Activated CD4-positive, alpha-beta T cell treated with anti-CD3 and anti-CD28 coated beads, Interleukin-2, Interleukin-4, amounts not matched to agents 100 ng/mL and 50 ng/mL, durations not matched to agents 16 hours and 8 hours (primary cell): ENCODE measurements around the gene ZNF276.
A peak's percentile ranks its signal among the peaks of the same experiment; 100 is the strongest.
"Not testable (repeated sequence)": the region's sequence is repeated elsewhere in the genome, so short reads cannot be mapped to it uniquely, and the experiment has no call there.

Experiments
- DNase-seq: peaks from one replicate; pipeline ENCODE4 v3.0.0-alpha.2; 2020; ENCODE audit warnings: low spot score

Gene ZNF276, protein sequence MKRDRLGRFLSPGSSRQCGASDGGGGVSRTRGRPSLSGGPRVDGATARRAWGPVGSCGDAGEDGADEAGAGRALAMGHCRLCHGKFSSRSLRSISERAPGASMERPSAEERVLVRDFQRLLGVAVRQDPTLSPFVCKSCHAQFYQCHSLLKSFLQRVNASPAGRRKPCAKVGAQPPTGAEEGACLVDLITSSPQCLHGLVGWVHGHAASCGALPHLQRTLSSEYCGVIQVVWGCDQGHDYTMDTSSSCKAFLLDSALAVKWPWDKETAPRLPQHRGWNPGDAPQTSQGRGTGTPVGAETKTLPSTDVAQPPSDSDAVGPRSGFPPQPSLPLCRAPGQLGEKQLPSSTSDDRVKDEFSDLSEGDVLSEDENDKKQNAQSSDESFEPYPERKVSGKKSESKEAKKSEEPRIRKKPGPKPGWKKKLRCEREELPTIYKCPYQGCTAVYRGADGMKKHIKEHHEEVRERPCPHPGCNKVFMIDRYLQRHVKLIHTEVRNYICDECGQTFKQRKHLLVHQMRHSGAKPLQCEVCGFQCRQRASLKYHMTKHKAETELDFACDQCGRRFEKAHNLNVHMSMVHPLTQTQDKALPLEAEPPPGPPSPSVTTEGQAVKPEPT

DNA sequence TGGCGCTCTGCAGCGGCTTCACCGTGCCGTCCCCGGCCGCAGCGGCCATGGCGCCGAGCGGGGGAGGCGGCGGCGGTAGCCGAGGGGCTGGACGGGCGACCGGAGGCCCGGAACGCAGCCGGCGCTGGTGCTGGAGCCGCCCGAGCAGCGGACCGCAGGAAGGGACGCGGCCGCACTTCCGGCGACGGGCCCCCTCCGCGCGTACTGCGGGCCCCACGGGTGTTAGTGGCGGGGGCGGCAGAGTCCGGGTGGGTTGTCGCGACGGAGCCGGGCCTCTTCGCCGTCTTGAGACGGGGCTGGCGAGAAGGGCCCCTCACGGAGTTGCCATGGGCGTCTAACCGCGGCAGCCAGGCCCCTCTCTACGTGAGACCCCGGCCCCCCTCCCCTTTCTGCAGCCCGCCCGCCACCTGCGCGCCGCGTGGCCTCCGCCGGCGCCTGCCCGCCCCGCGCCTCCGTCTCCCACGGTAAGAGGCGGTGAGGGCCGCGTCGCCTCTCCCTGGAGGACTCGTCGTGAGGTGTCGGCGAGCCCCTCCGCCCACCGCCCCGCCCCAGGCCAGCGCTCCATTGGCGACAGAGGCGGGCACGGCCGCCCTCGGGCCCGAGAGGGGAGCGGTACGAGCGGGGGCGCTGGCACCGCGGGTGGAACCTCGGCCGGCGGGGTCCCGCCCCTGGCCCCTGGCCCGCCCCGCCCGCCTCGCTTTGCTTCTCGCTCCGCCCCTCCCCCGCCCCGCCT, at the start of gene ZNF276, which contains the start of gene VPS9D1:
TSS of gene ZNF276 (plus strand) at position 725 of the 733 bp plus-strand sequence. CDS start 104 bp downstream, outside the sequence.
TSS of gene VPS9D1 (minus strand) at position 86 of the 733 bp plus-strand sequence. CDS start at position 49, 37 bp downstream.
- peak; percentile 78 for DNase-seq

DNA sequence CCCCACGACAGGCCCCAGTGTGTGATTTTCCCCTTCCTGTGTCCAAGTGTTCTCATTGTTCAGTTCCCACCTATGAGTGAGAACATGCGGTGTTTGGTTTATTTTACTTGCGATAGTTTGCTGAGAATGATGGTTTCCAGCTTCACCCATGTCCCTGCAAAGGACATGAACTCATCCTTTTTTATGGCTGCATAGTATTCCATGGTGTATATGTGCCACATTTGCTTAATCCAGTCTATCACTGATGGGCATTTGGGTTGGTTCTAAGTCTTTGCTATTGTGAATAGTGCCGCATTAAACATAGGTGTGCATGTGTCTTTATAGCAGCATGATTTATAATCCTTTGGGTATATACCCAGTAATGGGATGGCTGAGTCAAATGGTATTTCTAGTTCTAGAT, 49.8 kb upstream of the ZNF276 start:
- DNase-seq = not testable (repeated sequence)

DNA sequence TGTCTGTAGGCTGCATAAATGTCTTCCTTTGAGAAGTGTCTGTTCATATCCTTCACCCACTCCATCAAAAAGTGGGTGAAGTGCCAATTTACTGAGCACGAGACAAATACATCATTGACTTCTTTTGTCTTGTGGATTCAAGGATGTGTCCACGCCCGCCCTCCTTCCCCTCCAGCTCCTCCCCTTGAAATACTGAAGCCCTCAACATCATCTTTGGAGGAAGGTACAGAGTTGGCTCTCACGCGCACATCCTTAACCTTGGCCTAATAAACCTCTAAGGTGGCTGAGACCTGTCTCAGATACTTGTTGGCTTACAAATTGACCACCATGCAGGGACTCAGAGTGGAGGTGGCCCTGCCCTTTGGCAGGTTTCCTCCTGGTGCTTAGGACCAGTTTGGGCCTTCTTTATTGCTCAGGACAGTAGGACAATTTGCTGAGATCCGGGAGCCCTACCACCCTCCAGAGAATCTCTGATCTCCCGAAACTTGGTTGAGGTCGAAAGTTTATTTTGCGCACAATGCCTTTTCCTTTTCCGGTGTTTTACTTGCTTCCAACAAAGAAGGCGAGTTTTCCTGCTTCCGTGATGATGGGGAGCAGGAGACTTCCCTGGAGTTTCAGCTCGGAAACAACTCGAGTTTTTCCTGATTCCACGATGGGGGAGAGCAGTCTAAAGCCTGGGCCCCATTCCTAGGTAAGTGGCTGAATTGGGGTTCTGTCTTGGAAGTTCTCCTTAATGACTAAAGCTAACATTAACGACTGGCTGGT, 49.0 kb upstream of the ZNF276 start:
- DNase-seq = no peak

DNA sequence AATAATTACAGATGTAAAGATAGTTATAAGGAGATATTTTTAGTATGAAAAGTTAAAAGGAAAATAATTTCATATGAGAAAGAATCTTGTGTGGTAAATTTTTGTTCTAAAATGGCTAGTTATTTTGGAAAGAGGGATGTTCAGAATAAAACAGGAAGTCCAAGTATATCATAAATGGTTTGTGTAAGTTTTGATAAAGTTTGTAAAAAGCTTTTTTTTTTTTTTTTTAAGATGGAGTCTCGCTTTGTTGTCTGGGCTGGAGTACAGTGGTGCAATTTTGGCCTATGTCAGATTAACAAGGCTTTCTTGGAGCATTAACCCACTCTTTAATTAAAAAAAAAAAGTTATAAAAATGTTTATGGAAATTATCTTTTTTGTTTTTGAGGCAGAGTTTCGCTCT, 43.1 kb upstream of the ZNF276 start:
- DNase-seq = no peak

DNA sequence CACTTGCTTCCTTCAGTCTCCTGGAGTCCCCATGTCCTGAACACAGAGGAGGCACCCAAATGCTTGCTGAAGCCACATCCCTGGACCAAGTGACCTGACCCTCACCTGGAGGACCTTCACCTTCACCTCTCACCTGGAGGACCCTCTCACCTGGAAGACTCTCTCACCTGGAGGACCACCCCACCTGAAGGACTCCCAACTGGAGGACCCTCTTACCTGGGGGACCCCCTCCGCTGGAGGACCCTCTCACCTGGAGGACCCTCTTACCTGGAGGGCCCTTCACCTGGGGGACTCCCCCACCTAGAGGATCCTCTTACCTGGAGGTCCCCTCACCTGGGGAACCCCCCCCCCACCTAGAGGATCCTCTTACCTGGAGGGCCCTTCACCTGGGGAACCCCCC, 35.4 kb upstream of the ZNF276 start:
- DNase-seq = no peak

DNA sequence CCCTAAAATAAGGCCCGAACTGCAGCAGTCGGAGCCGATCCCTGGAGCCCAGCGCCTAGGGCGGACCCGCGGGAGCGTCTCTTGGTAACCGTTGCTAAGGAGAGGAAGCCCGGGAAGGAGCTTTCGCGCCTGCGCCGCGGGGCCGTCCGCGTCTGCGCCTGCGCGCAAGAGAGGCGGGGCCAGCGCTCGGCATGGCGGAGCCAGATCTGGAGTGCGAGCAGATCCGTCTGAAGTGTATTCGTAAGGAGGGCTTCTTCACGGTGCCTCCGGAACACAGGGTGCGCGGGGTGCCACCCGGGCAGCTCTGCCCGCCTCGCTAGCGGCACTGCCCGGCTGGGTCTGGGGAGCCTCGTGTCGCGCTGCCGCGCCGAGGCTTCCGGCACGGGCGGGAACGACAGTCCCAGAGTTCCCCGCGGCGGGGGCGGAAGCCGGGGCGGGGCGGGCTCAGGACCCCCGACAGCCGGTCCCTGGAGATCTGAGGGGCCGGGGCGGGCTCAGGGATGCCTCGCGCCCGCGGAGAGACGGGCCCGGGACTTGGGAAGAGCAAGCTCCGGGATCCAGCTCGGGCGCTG, 34.7 kb upstream of the ZNF276 start, which contains the start of gene CDK10:
TSS of gene CDK10 (plus strand) at position 170 of the 572 bp plus-strand sequence. CDS start at position 192, 22 bp downstream.
- peak; percentile 91 for DNase-seq

DNA sequence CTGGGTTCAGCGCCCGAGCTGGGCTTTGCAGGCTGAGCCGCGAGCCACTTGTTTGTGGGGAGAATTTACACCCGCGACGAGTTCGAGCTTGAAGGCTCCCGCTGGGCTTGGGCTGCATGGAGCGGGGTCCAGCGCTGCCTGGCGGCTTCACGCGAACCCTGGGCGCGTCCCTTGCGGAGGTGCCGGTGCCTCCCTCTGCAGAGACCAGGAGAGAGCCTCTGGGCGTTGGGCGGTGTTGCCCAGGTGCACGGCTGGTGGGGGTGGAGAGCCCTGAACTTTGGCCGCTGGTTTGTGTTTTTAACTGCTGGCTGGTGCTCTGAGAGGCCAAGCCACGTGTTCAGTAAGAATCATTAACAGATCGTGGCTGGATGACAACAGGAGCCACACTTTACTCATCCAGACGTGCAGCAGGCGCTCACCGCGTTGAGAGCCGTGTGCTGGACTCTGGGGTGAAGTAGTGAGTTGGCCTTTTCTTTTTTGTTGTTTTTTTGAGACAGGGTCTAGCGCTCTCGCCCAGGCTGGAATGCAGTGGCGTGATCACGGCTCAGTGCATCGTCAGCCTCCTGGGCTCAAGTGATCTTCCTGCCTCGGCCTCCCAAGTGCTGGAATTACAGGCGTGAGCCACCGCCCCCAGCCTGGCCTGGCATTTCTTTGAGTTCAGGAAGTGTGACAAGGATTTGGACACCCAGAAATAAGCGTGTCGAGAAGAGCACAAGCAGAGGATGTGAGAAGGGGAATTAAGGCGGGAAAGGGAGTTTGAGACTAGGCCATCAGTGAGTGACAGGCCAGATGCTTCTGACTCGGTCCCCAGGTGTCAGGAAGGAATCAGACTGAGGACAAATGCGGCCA, 34.0 kb upstream of the ZNF276 start:
- no peak for DNase-seq

DNA sequence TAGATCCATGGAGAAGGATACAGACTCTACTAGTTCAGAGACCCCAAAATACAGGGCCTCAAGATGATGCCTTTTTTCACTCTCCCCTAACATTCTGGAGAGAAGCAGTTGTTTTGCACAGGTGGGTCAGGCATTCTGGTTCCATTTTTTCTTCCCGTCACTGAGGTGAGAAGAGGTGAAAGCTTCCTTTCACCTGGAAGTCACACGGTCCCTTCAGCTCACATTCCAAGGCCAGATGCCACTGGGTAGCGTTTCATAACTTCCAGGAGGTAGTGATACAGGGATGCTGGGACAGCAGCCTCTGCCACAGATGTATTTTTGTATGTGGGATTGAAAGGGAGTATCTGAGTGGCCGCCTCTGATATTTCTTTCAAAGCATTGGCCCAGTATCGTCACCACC, 32.9 kb upstream of the ZNF276 start:
- DNase-seq = no peak

DNA sequence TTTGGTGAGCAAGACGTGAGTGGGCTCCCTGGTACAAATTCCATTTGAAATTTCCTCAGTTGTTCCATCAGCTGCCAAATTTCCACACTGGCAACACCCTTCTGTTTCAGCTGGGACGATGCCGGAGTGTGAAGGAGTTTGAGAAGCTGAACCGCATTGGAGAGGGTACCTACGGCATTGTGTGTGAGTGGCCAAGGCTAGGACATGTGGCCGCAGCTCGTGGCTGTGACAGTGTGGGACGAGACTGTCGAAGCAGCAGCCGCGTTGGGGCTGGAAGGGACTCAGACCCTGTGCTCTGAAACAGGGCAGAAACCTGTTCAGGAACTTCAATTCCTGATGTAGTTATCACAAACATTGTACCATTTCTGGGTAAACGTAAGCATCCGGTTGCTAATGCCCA, 32.2 kb upstream of the ZNF276 start:
- no peak for DNase-seq

DNA sequence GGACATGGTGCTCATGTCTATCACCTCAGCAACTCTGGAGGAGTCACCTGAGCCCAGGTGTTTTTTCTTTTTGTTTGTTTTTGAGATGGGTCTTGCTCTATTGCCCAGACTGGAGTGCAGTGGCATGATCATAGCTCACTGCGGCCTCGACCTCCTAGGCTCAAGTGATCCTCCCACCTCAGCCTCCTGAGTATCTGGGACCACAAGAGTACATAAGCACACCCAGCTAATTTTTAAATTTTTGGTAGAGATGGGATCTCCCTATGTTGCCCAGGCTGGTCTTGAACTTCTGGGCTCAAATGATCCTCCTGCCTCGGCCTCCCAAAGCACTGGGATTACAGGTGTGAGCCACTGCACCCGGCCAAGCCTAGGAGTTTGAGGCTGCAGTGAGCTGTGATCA, 31.7 kb upstream of the ZNF276 start:
- DNase-seq = not testable (repeated sequence)

DNA sequence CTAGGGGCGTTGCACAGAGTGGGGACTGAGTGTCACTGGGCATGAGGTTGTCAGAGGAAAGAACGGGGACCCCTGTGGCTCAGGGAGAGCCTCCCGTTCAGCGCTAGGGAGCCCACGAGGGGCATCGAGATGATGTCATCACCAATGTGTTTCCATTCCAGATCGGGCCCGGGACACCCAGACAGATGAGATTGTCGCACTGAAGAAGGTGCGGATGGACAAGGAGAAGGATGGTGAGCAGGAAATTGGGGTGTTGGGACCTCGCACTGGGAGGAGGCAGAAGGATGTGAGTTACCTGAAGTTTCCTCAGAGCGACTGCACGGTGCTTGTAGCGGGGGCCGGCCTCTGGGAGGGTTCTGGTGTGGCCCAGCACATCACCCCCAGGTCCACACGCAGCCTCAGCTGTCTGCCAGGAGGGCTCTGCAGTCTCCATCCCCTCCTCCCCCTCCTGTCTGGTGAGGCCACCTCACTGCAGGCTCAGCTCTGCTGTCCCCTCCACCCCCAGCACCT, 30.9 kb upstream of the ZNF276 start:
- no peak for DNase-seq

DNA sequence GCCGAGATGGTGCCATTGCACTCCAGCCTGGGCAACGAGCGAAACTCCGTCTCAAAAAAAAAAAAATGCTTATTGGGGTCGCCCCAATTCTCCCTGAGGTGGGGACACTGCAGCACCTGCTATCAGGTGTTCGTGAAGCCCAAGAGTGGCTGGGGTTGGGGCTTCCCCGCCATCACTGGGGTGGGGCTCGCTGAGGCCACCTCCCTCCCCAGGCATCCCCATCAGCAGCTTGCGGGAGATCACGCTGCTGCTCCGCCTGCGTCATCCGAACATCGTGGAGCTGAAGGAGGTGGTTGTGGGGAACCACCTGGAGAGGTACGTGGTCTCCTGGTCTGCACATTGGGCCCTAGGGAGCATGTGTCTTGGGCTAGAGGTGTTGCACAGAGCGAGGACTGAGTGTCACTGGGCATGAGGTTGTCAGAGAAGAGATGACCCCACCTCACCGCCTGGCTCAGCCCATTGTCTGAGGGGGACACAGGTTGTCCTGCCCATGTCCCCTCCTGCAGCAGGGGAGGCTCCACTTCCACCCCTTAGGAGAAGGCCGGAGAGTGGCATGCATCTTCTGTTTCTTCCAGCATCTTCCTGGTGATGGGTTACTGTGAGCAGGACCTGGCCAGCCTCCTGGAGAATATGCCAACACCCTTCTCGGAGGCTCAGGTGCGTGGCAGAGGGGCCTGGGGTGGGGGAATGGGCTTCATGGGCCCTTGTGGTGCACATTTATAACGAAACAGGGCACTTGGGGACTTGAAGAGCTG, 29.9 kb upstream of the ZNF276 start:
- DNase-seq = no peak

DNA sequence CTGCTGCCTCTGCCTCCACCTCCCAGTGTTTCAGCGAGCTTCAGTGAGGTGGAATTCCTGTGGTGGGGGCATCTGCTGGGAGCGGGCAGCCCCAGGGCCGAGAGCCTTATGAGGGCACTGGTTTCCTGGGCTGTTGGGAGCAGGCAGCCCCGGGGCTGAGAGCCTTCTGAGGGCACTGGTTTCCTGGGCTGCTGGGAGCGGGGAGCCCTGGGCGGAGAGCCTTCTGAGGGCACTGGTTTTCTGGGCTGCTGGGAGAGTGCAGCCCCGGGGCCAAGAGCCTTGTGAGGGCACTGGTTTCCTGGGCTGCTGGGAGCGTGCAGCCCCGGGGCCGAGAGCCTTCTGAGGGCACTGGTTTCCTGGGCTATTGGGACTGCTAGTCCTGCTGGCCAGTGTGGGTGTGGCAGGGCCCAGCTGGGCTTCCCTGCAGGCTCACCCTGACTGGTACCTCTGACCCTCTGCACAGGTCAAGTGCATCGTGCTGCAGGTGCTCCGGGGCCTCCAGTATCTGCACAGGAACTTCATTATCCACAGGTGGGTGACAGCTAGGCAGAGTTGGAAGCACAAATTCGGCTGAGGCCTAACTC, 29.3 kb upstream of the ZNF276 start:
- DNase-seq = no peak

DNA sequence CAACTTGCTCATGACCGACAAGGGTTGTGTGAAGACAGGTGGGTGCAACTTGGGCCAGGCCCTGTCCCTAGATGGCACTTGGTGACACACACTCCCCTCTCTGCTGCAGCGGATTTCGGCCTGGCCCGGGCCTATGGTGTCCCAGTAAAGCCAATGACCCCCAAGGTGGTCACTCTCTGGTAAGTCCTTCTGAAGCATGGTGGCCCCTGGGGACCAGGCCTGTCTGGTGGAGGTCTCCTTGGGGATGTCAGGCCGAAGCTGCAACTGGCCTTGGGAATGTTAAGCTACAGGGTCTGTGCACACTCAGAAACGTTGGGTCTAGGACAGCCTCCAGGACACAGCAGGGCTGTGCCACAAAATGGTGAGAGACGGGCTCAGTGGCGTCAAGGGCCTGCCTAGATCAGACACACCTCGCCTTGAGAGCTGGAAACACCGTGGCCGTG, 28.0 kb upstream of the ZNF276 start:
- DNase-seq = no peak

DNA sequence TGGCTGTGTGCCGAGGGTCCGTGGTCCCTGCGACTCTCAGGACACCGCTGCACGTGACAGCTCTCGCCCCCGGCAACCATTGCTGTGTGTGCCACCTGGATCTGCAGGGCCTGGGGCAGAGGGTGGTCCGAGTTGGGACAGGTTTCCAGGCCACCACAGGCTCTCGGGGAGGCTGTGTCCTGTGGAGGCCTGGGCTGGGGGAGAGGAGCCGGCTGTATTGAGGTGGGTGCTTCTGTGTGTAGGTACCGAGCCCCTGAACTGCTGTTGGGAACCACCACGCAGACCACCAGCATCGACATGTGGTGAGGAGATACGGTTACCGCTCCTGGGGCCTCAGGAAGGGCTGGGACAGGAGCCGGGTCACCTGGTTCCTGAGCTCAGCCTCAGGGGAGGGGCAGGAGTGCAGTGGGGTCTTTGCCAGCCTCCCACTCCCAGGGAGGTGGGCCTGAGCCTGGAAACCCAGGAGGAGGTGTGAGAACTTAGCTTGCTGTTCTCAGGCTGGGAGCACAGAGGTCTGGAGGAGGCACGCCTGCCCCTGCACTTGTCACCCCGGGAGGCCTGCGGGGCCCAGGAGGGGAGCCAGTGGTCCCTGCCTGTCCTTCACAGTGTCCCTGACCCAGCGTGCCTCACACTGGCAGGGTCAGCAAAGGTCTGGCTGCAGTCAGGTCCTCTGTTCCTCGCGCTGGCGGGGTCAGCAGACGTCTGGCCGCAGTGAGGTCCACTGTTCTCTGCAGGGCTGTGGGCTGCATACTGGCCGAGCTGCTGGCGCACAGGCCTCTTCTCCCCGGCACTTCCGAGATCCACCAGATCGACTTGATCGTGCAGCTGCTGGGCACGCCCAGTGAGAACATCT, 27.2 kb upstream of the ZNF276 start:
- DNase-seq = no peak

DNA sequence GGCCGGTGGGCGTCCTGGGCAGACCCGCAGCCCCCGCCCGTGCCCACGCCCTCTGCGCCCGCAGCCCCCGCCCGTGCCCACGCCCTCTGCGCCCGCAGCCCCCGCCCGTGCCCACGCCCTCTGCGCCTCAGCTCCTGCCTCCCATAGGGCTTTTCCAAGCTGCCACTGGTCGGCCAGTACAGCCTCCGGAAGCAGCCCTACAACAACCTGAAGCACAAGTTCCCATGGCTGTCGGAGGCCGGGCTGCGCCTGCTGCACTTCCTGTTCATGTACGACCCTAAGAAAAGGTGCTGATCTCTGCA, 26.6 kb upstream of the ZNF276 start:
- not testable (repeated sequence) for DNase-seq

DNA sequence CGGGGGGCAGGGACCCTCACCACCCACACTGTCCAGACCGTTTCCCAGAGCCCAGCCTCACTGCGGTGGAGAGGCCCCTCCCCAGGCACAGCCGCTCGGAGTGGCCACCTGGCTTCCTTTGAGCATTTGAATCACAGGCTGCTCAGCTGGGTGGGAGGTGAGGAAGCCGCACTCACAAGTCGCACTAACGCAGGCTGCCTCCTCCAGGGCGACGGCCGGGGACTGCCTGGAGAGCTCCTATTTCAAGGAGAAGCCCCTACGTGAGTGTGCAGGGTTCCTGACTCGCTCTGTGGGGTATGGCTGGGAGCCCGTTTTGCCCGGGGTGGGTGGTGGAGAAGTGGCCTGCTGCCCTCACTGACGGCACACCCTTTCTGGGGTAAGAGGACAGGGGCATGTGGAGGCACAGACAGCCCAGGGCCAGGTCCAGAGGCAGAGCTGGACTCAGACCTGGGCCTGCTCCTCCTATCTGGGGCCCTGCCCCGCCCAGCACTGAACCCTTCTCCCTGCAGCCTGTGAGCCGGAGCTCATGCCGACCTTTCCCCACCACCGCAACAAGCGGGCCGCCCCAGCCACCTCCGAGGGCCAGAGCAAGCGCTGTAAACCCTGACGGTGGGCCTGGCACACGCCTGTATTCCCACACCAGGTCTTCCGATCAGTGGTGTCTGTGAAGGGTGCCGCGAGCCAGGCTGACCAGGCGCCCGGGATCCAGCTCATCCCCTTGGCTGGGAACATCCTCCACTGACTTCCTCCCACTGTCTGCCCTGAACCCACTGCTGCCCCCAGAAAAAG, 26.1 kb upstream of the ZNF276 start:
- DNase-seq = no peak
